MCF 10A (cell line): ENCODE results near the gene TCHHL1. TPM values are rescaled to one million over a fixed set of nuclear protein-coding genes. Genes with fewer than 3 reads are reported as not detected.

Source experiments
- Bru-seq: library from RNA; stranded (reverse); fragments of 400-500 nt; gene quantifications from one replicate; lab custom pipeline; 2021; lab: Mats Ljungman, UMichigan
- BruChase-seq, 2 experiments: library from RNA; stranded (reverse); fragments of 400-500 nt; gene quantifications; one replicate each; lab custom pipeline; 2021; lab: Mats Ljungman, UMichigan
- BruUV-seq: library from RNA; stranded (reverse); fragments of 400-500 nt; replicated peaks from 2 replicates; lab custom pipeline; 2021; lab: Mats Ljungman, UMichigan
- CTCF ChIA-PET: fragments of 300-600 bp; sonication (Branson Sonifier 250); formaldehyde crosslinking; extraction: SDS; loops from one replicate; lab custom pipeline; 2021; ENCODE audit warnings: antibody characterized with exemption, inconsistent platforms; lab: Yijun Ruan, JAX
- POLR2A ChIA-PET: fragments of 300-600, 350-650 bp; sonication (Branson Sonifier 250); formaldehyde crosslinking; extraction: SDS; loops from one replicate; lab custom pipeline; 2020; ENCODE audit warnings: antibody characterized with exemption, inconsistent platforms; lab: Yijun Ruan, JAX
- DNase-seq: peaks from one replicate; pipeline ENCODE4 v3.0.0-alpha.2; 2018; ENCODE audit not compliant: unreplicated experiment
- H3K27ac Mint-ChIP-seq: one replicate; pipeline ENCODE4 v1.8.0; 2022; ENCODE audit warnings: mild to moderate bottlenecking, low read depth, mixed read lengths; ENCODE audit not compliant: unreplicated experiment
- H3K27me3 Mint-ChIP-seq: one replicate; pipeline ENCODE4 v1.8.0; 2022; ENCODE audit warnings: mixed read lengths; ENCODE audit not compliant: insufficient read depth, unreplicated experiment
- H3K36me3 Mint-ChIP-seq: one replicate; pipeline ENCODE4 v1.8.0; 2022; ENCODE audit warnings: mild to moderate bottlenecking, moderate library complexity, mixed read lengths; ENCODE audit not compliant: insufficient read depth, unreplicated experiment
- H3K4me1 Mint-ChIP-seq: one replicate; pipeline ENCODE4 v1.8.0; 2022; ENCODE audit warnings: mixed read lengths; ENCODE audit not compliant: insufficient read depth, unreplicated experiment
- H3K4me3 Mint-ChIP-seq: one replicate; pipeline ENCODE4 v1.8.0; 2022; ENCODE audit warnings: mild to moderate bottlenecking, moderate library complexity, mixed read lengths; ENCODE audit not compliant: unreplicated experiment
- H3K9me3 Mint-ChIP-seq: one replicate; pipeline ENCODE4 v1.8.0; 2022; ENCODE audit warnings: mixed read lengths; ENCODE audit not compliant: unreplicated experiment
- intact Hi-C: fragments of 100-400 bp; cut with micrococcal nuclease; formaldehyde crosslinking; loops from 2 replicates; pipeline ENCODE4 v1.14.1; 2022
- long read RNA-seq: library from polyadenylated mRNA; stranded (forward); transcript quantifications from one replicate; pipeline ENCODE4 v2.0.0, GENCODE V29; 2022
- total RNA-seq: library from RNA; stranded (reverse); gene quantifications from 2 replicates; pipeline ENCODE4 v1.2.3, GENCODE V29; 2022
- TF ChIP-seq, protein P1 (sequence below): fragments of 200-600 bp; IDR thresholded peaks from one replicate; pipeline ENCODE4 v1.8.0; 2022; ENCODE audit warnings: antibody characterized with exemption, mild to moderate bottlenecking; ENCODE audit not compliant: unreplicated experiment

The TCHHL1 gene
- not detected in 2 replicates for total RNA-seq
- Bru-seq, nascent RNA: not detected
- not detected for BruChase-seq, experiment 1, labeled RNA remaining after a 6-hour chase
- BruChase-seq, experiment 2, labeled RNA remaining after a 2-hour chase: not detected
- long read RNA-seq: 0 reads

DNA sequence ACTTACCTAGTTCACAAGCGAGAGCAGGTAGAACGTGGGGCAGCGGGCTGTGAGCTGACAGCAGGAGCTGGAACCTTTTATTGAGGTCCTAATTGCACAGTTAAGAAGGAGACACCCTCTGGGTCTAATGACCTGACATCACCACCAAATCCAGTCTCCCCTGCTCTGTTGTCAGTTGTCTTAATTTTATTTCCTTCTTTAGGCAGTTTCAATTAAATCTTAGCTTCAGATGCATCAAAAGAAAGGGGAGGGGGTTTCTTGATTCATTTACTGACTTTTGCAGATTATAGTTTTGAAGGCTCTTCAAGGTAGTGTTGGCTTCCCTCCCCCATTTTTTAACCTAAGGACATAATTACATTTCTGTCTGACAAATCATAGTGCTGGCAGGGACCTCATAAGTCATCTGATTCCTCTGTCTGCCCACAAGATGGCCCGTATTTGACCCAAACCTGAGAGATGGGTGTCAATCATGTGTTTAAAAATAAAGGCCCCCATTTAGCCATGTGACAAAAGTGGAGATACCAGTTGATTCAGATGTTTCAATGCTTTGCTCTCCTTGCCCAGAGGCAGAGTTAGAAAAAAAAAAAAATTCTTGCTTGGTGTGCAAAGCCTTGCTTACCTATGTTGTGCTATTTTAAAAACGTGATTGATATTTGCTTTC is at the start of gene TCHHL1:
TCHHL1 (minus strand) TSS at position 51 of the 661 bp plus-strand sequence. CDS start 921 bp downstream, outside the sequence.
- Mint-ChIP-seq H3K4me3 (no peak within 1 kb of the TSS), H3K4me1 (no peaks in the 10 kb centered on the region), H3K27me3 (no peaks in the 10 kb centered on the region), H3K9me3 (no peaks in the 10 kb centered on the region), H3K27ac (no peak within 1 kb of the TSS), H3K36me3 (no peaks in the 10 kb centered on the region)
- no TSS peak for BruUV-seq
- TF ChIP-seq, protein P1, sequence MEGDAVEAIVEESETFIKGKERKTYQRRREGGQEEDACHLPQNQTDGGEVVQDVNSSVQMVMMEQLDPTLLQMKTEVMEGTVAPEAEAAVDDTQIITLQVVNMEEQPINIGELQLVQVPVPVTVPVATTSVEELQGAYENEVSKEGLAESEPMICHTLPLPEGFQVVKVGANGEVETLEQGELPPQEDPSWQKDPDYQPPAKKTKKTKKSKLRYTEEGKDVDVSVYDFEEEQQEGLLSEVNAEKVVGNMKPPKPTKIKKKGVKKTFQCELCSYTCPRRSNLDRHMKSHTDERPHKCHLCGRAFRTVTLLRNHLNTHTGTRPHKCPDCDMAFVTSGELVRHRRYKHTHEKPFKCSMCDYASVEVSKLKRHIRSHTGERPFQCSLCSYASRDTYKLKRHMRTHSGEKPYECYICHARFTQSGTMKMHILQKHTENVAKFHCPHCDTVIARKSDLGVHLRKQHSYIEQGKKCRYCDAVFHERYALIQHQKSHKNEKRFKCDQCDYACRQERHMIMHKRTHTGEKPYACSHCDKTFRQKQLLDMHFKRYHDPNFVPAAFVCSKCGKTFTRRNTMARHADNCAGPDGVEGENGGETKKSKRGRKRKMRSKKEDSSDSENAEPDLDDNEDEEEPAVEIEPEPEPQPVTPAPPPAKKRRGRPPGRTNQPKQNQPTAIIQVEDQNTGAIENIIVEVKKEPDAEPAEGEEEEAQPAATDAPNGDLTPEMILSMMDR: no peak
- DNase-seq: no peak
- ChIA-PET POLR2A (interaction anchor here (0.6 to 2.8 kb wide), 11 partner anchors 10 to 181 kb away, joined by 3 to 8 read pairs (median 4); partner anchors contain the start of gene S100A11), CTCF (interaction anchor here (0.6 to 2.1 kb wide), 8 partner anchors 8 to 98 kb away, joined by 3 to 7 read pairs (median 4); no protein-coding TSS in a partner anchor)
- intact Hi-C loops: no loop called here

DNA sequence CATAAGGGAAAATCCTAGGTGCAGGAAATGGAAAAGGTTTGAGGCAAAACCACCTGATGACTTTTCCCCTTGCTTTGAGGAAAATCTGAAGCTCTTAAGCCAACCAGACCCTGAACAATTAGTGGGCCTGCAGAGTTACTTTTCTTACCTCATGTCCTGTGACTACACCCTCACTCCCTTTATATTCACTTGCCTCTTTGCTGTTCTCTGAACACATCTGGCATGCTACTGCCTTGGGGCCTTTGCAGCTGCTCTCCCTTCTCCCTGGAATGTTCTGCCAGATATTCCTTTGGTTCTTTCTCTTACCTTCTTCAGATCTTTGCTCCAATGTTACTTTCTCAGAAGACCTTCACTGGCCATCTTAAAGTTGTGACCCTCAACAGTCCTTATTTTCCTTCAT is 48.4 kb upstream of the TCHHL1 start:
- DNase-seq: no peak
- POLR2A ChIA-PET: interaction anchor here (1.1 to 8.9 kb wide), 6 partner anchors 16 to 337 kb away, joined by 3 to 132 read pairs (median 4); no protein-coding TSS in a partner anchor
- intact Hi-C loops: no loop called here

DNA sequence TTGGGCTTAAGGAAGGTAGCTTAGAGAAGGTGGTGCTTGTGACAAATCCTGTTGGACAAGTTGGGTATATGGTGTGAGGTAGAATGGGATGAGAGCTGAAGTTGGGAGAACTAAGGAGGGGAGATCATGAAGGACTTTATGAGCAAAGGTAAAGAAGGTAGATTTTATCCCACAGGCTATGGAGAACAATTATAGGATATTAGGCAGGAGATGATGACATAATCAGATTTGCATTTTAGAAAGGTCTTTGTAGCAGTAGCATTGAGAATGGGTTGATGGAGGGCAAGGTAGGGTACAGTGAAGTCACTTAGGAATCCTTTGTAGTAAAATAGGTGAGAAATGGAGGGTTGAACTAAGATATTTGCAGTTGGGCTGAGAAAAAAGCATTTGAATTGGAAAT is 41.3 kb upstream of the TCHHL1 start:
- H3K9me3 Mint-ChIP-seq: no peaks in the 10 kb centered on the region
- BruUV-seq: no TSS peak
- CTCF ChIA-PET: interaction anchor here (0.5 to 9.8 kb wide), 6 partner anchors 12 to 1920 kb away, joined by 3 to 119 read pairs (median 5); no protein-coding TSS in a partner anchor
- TF ChIP-seq, protein P1: no peak
- POLR2A ChIA-PET: interaction anchor here (1.4 kb wide), 1 partner anchor 10 kb away, joined by 4 read pairs; no protein-coding TSS in a partner anchor
- no peak for DNase-seq
- no peaks in the 10 kb centered on the region for H3K36me3 Mint-ChIP-seq
- no peak overlapping the region for H3K4me3 Mint-ChIP-seq
- intact Hi-C loops: no loop called here
- H3K27me3 Mint-ChIP-seq: peaks cover 6% of the 10 kb centered on the region
- H3K27ac Mint-ChIP-seq: no peak overlapping the region
- H3K4me1 Mint-ChIP-seq: no peaks in the 10 kb centered on the region

More for the DNA sequence above, 48.4 kb upstream of the TCHHL1 start:
- no TSS peak for BruUV-seq
- TF ChIP-seq, protein P1: no peak
- CTCF ChIA-PET: interaction anchor here (0.6 to 9.8 kb wide), 9 partner anchors 31 to 322 kb away, joined by 3 to 119 read pairs (median 4); no protein-coding TSS in a partner anchor
- Mint-ChIP-seq H3K27ac (no peak overlapping the region), H3K4me1 (no peaks in the 10 kb centered on the region), H3K4me3 (no peak overlapping the region), H3K9me3 (no peaks in the 10 kb centered on the region), H3K27me3 (peaks cover 21% of the 10 kb centered on the region), H3K36me3 (no peaks in the 10 kb centered on the region)

DNA sequence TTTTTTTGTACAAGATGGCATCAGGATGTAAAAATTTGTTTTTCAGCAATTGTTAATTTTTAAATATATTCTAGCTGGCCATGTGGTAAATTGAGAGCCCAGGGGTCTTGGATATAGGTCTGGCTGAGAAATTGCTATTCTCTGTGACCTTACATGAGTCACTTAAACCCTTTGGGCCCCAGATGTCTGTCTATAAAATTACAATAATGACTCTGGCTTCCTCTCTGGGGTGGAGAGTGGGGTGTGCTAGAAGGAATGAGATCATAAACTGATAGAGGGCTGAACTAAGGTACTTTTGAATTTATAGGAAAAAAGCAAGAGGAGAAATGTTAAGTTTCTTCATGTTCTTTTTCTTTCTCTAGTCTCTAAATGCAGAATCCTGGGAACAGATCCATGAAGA is 38.8 kb upstream of the TCHHL1 start:
- ChIA-PET POLR2A (interaction anchor here (0.7 kb wide), 1 partner anchor 15 kb away, joined by 3 read pairs; no protein-coding TSS in a partner anchor), CTCF (no interaction called here)
- H3K4me1 Mint-ChIP-seq: no peaks in the 10 kb centered on the region
- no peaks in the 10 kb centered on the region for H3K36me3 Mint-ChIP-seq
- TF ChIP-seq, protein P1: no peak
- intact Hi-C loops: no loop called here
- no peak overlapping the region for H3K4me3 Mint-ChIP-seq
- no peaks in the 10 kb centered on the region for H3K9me3 Mint-ChIP-seq
- H3K27me3 Mint-ChIP-seq: no peaks in the 10 kb centered on the region
- no TSS peak for BruUV-seq
- DNase-seq: no peak
- no peak overlapping the region for H3K27ac Mint-ChIP-seq
